MM.1S (cell line): Measurements from ENCODE around the gene GNL3.

Source experiments
- DNase-seq: peaks from one replicate; pipeline ENCODE4 v3.0.0-alpha.2; 2015
- H2AFZ ChIP-seq: fragments of 300-600 bp; sonication (generic); 2 replicates; pipeline ENCODE4 v1.6.0; 2016; ENCODE audit warnings: antibody characterized with exemption, low read length
- H3F3A ChIP-seq: fragments of 300-600 bp; sonication (generic); 2 replicates; pipeline ENCODE4 v1.6.1; 2016; ENCODE audit warnings: mild to moderate bottlenecking, antibody characterized with exemption, low read length, moderate library complexity, mixed read lengths; ENCODE audit not compliant: insufficient read depth
- H3K27ac ChIP-seq: fragments of 300-600 bp; sonication (generic); 2 replicates; pipeline ENCODE4 v1.5.1; 2016; ENCODE audit warnings: mild to moderate bottlenecking, low read length
- H3K27me3 ChIP-seq: fragments of 300-600 bp; sonication (generic); replicated peaks from 2 replicates; pipeline ENCODE4 v1.6.0; 2016; ENCODE audit warnings: low read length; ENCODE audit not compliant: insufficient read depth
- H3K36me3 ChIP-seq: fragments of 300-600 bp; sonication (generic); replicated peaks from 2 replicates; pipeline ENCODE4 v1.6.1; 2016; ENCODE audit warnings: mild to moderate bottlenecking, low read length, mixed read lengths; ENCODE audit not compliant: insufficient read depth
- H3K4me1 ChIP-seq: fragments of 300-600 bp; sonication (generic); 2 replicates; pipeline ENCODE4 v1.6.1; 2016; ENCODE audit warnings: low read length, mixed read lengths
- H3K4me2 ChIP-seq: fragments of 300-600 bp; sonication (generic); 2 replicates; pipeline ENCODE4 v1.6.0; 2016; ENCODE audit warnings: low read depth, low read length
- H3K4me3 ChIP-seq: fragments of 300-600 bp; sonication (generic); 2 replicates; pipeline ENCODE4 v1.5.1; 2016; ENCODE audit warnings: low read length, mixed read lengths
- H3K79me2 ChIP-seq: fragments of 300-600 bp; sonication (generic); 2 replicates; pipeline ENCODE4 v1.6.1; 2016; ENCODE audit warnings: mixed run types, low read length, mixed read lengths
- H3K9ac ChIP-seq: fragments of 300-600 bp; sonication (generic); 2 replicates; pipeline ENCODE4 v1.6.1; 2016; ENCODE audit warnings: low read length, mixed read lengths
- H3K9me2 ChIP-seq: fragments of 300-600 bp; sonication (generic); replicated peaks from 2 replicates; pipeline ENCODE4 v1.6.1; 2016; ENCODE audit warnings: mild to moderate bottlenecking, low read length, mixed read lengths; ENCODE audit not compliant: insufficient read depth
- H3K9me3 ChIP-seq: fragments of 300-600 bp; sonication (generic); replicated peaks from 2 replicates; pipeline ENCODE4 v1.6.1; 2016; ENCODE audit warnings: mild to moderate bottlenecking, low read length, mixed read lengths; ENCODE audit not compliant: insufficient read depth
- H4K20me1 ChIP-seq: fragments of 300-600 bp; sonication (generic); 2 replicates; pipeline ENCODE4 v1.6.1; 2016; ENCODE audit warnings: mild to moderate bottlenecking, low read length, moderate library complexity, mixed read lengths; ENCODE audit not compliant: insufficient read depth
- EZH2 ChIP-seq: fragments of 300-600 bp; sonication (generic); optimal IDR thresholded peaks from 2 replicates; pipeline ENCODE3; 2017; ENCODE audit warnings: low read depth, mild to moderate bottlenecking, antibody characterized with exemption, low read length, mixed read lengths
- EZH2phosphoT487 ChIP-seq: fragments of 300-600 bp; sonication (generic); IDR thresholded peaks from 2 replicates; pipeline ENCODE4 v1.6.1; 2018; ENCODE audit warnings: antibody characterized with exemption, low read length
- TF ChIP-seq, protein P1 (sequence below): fragments of 300-600 bp; sonication (generic); IDR thresholded peaks from 2 replicates; pipeline ENCODE4 v1.5.1; 2016; ENCODE audit warnings: antibody characterized with exemption, low read length, mixed read lengths

Gene GNL3

DNA sequence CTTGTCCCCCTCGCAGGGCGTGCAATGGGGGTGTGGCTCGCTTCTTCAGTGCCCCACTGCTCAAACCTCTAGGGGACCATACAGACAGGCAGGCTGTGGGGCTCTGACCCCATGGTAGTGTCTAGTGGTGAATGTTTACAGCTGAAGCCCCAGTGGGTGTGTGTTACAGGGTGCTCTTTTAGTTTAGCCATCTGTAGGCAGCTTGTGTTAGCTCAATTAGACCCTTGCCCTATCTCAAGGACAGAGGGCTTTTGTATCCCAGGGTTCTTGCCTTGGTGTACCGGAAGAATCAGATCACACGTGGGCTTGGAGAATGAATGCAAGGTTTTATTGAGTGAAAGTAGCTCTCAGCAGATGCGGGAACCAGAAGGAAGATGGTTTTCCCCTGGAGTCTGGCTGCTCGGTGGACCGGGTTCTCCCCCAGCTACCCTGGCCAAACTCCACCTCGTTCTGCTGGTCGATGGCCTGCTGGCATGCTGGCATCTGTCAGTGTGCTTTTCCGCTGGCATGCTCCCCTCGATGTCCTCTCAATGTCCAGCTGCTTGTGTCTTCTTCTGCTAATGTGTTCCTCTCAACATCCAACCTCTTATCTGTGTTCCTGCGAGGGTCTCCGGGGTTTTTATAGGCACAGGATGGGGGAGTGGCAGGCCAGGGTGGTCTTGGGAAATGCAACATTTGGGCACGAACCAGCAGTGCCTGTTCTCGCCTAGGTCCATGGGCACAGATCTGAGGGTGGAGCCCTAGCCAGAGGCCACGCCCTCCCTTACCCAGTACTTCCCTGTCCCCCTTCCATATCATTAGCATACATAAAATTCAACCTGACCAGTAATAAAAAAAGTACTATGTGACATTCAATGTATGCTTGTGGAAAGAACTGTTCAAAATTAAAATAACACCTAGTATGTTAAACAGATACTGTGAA lies 26.7 kb downstream of the GNL3 start:
- H3K9me2 ChIP-seq: no peaks in the 10 kb centered on the region
- no peak overlapping the region for H3K4me3 ChIP-seq
- no peak overlapping the region for H3K4me2 ChIP-seq
- H3K9ac ChIP-seq: no peak overlapping the region
- DNase-seq: no peak
- no peaks in the 10 kb centered on the region for H3K27me3 ChIP-seq
- H3K27ac ChIP-seq: no peak overlapping the region
- no peaks in the 10 kb centered on the region for H4K20me1 ChIP-seq
- H3K9me3 ChIP-seq: no peaks in the 10 kb centered on the region
- no peaks in the 10 kb centered on the region for H3K36me3 ChIP-seq
- no peak for TF ChIP-seq EZH2phosphoT487
- TF ChIP-seq, protein P1, sequence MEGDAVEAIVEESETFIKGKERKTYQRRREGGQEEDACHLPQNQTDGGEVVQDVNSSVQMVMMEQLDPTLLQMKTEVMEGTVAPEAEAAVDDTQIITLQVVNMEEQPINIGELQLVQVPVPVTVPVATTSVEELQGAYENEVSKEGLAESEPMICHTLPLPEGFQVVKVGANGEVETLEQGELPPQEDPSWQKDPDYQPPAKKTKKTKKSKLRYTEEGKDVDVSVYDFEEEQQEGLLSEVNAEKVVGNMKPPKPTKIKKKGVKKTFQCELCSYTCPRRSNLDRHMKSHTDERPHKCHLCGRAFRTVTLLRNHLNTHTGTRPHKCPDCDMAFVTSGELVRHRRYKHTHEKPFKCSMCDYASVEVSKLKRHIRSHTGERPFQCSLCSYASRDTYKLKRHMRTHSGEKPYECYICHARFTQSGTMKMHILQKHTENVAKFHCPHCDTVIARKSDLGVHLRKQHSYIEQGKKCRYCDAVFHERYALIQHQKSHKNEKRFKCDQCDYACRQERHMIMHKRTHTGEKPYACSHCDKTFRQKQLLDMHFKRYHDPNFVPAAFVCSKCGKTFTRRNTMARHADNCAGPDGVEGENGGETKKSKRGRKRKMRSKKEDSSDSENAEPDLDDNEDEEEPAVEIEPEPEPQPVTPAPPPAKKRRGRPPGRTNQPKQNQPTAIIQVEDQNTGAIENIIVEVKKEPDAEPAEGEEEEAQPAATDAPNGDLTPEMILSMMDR: no peak
- no peak for TF ChIP-seq EZH2
- peaks cover 40% of the 10 kb centered on the region for H3K4me1 ChIP-seq
- H3F3A ChIP-seq: peaks cover 39% of the 10 kb centered on the region
- 0 out of 2 replicates have a peak, but pooled peaks cover 6% of the 10 kb centered on the region for H3K79me2 ChIP-seq
- no peak overlapping the region for H2AFZ ChIP-seq

DNA sequence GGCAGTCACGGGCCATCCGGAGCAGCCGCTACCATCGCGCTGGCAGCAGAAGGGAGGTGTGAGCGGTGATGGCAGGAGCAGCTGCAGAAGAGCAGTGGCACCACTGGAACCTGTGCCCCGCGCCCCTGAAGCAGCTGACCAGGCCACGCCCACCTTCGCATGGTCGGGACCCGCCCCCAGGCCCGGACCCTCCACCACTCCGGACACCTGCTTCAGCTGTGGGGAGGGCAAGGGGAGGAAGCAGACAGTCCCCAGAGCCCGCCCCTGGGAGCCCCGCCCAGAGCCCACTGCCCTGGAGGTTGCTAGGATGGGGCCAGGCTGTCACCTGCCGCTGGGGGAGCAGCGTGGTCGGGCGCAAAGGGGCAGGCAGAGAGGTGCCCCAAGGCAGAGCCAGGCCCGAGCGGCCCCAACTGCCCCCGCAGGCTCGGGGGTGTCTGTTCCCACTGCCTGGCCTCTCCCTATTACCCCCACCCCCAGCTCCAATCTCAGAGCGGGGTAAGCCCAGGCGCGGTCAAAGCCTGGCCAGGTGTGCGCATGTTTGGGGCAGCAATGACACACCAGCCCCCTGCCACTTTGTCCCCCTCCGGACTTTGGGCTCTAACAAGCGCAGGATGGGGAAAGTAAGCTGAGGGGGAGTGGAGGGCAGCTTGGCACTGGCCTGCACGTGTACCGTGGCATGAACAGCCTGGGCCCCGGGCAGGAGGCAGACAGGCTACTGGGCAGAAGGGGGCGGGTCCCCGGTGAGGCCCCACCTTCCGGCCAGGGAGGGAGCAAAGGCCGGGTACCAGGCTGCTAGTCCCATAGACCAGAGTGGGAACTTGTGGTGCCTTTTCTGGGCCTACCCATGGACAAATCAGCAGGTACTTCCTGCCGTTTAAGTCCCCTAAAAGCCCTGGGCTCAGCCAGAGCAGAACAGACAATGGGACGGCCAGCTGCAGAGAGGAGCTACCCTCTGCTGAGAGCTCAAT lies 28.8 kb downstream of the GNL3 start:
- Histone ChIP-seq H3K9ac (no peak overlapping the region), H3K4me1 (peaks cover 25% of the 10 kb centered on the region), H3K27ac (no peak overlapping the region), H3K36me3 (no peaks in the 10 kb centered on the region), H3K4me2 (no peak overlapping the region), H3K9me2 (no peaks in the 10 kb centered on the region), H3K9me3 (no peaks in the 10 kb centered on the region), H3K27me3 (no peaks in the 10 kb centered on the region), H3F3A (peaks cover 20% of the 10 kb centered on the region), H2AFZ (no peak overlapping the region), H4K20me1 (no peaks in the 10 kb centered on the region), H3K79me2 (no peaks in the 10 kb centered on the region), H3K4me3 (no peak overlapping the region)
- no peak for TF ChIP-seq EZH2
- TF ChIP-seq, protein P1: no peak
- no peak for TF ChIP-seq EZH2phosphoT487
- DNase-seq: no peak

DNA sequence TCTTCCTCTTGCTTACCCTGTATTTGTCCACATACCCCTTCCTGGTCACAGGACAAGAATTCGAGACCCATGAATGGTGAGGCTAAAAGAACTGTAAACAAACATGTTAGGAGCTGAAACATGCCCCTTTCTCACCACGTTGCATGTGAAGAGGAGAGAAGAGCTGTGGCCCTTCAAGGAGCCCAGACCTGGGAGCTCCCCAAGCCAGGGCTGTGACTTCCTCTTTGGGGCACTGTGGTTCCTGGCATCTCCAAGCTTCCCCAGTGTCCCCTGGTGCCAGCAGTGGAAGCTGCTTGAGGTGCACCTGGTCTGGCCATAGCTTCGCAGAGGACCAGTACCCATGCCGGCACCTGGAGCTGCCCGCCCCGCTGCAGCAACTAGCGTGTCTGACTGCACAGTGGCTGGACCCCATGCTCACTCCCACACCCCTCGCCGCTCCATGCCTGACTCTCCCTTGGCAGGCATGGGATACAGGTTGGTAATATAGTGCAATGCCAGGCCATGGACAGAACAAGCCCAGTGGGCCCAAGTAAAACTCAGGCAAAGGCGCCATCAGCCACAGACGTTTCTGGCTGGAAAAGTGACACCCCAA lies 30.0 kb downstream of the GNL3 start:
- H3K4me2 ChIP-seq: no peak overlapping the region
- no peaks in the 10 kb centered on the region for H4K20me1 ChIP-seq
- H3K9me2 ChIP-seq: no peaks in the 10 kb centered on the region
- no peak overlapping the region for H3K4me3 ChIP-seq
- no peak for TF ChIP-seq EZH2phosphoT487
- no peak for TF ChIP-seq EZH2
- TF ChIP-seq, protein P1: no peak
- no peak overlapping the region for H3K27ac ChIP-seq
- H3K79me2 ChIP-seq: no peaks in the 10 kb centered on the region
- H3K9me3 ChIP-seq: no peaks in the 10 kb centered on the region
- peaks cover 27% of the 10 kb centered on the region for H3K4me1 ChIP-seq
- peaks cover 20% of the 10 kb centered on the region for H3F3A ChIP-seq
- H3K9ac ChIP-seq: no peak overlapping the region
- H2AFZ ChIP-seq: no peak overlapping the region
- no peak for DNase-seq
- no peaks in the 10 kb centered on the region for H3K27me3 ChIP-seq
- H3K36me3 ChIP-seq: no peaks in the 10 kb centered on the region
